T-helper 1 cell treated with Interleukin-12 subunit alpha and Interleukin-12 subunit beta and Interleukin-4 antibody, amounts not matched to agents 30 ng/mL and 1 ng/mL, for 36 hours (primary cell): Measurements from ENCODE around the gene SNUPN. TPM values are rescaled to one million over a fixed set of nuclear protein-coding genes. Genes with fewer than 3 reads are reported as not detected.

ENCODE experiments used
- intact Hi-C: fragments of 100-400 bp; cut with micrococcal nuclease; formaldehyde crosslinking; loops from one replicate; pipeline ENCODE4 v1.15.1; 2024
- total RNA-seq: library from RNA; stranded (reverse); gene quantifications from 2 replicates; pipeline ENCODE4 v1.2.3, GENCODE V29; 2022

The SNUPN gene
- total RNA-seq, 1 donor from 2014 or later: 31.1 TPM

- intact Hi-C loops: no loop called here
Measured at GRCh38 chr15:75654201-75654907, 28.8 kb upstream of the SNUPN start.

- intact Hi-C loops: no loop called here
Measured at GRCh38 chr15:75653347-75653913, 27.9 kb upstream of the SNUPN start.

GRCh38 chr15:75651810-75652543 is 26.5 kb upstream of the SNUPN start:
- intact Hi-C loops: no loop called here

- intact Hi-C loops: no loop called here
Measured at GRCh38 chr15:75650908-75651809, 25.6 kb upstream of the SNUPN start.

GRCh38 chr15:75649848-75650247 is 24.3 kb upstream of the SNUPN start:
- intact Hi-C loops: loop anchor here (10.0 kb wide), 1 partner anchor 695 kb away; the partner anchor contains the start of gene RPP25

GRCh38 chr15:75649045-75649761 is 23.7 kb upstream of the SNUPN start:
- intact Hi-C loops: loop anchor here (10.0 kb wide), 1 partner anchor 694 kb away; the partner anchor contains the start of gene RPP25

GRCh38 chr15:75648156-75649000 is 22.9 kb upstream of the SNUPN start:
- intact Hi-C loops: loop anchor here (1.0 to 10.0 kb wide), 2 partner anchors 8 to 694 kb away; partner anchors contain the start of genes IMP3 and RPP25

GRCh38 chr15:75647370-75648155 is 22.0 kb upstream of the SNUPN start, which contains the start of gene SNX33:
SNX33 (plus strand) TSS chr15:75647912; CDS start chr15:75649103, 1,191 bp downstream.
- intact Hi-C loops: loop anchor here (1.0 to 10.0 kb wide), 2 partner anchors 7 to 693 kb away; partner anchors contain the start of genes IMP3 and RPP25

GRCh38 chr15:75646944-75647364 is 21.4 kb upstream of the SNUPN start:
- intact Hi-C loops: loop anchor here (10.0 kb wide), 1 partner anchor 692 kb away; the partner anchor contains the start of gene RPP25

GRCh38 chr15:75646112-75646943 is 20.8 kb upstream of the SNUPN start:
- intact Hi-C loops: loop anchor here (10.0 kb wide), 1 partner anchor 692 kb away; the partner anchor contains the start of gene RPP25

GRCh38 chr15:75644376-75644775 is 18.9 kb upstream of the SNUPN start:
- intact Hi-C loops: loop anchor here (5.0 to 10.0 kb wide), 2 partner anchors 690 to 1102 kb away; partner anchors contain the start of genes ARID3B and RPP25

- intact Hi-C loops: loop anchor here (1.0 to 10.0 kb wide), 6 partner anchors 35 to 1181 kb away; partner anchors contain the start of genes ARID3B, RPP25 and UBL7
Measured at GRCh38 chr15:75641603-75642002, 16.1 kb upstream of the SNUPN start.

- intact Hi-C loops: loop anchor here (1.0 to 10.0 kb wide), 6 partner anchors 34 to 1180 kb away; partner anchors contain the start of genes ARID3B, RPP25 and UBL7
Measured at GRCh38 chr15:75641179-75641503, 15.6 kb upstream of the SNUPN start.

GRCh38 chr15:75640483-75641178 is 15.1 kb upstream of the SNUPN start:
- intact Hi-C loops: loop anchor here (1.0 to 10.0 kb wide), 12 partner anchors 8 to 1180 kb away; partner anchors contain the start of genes ARID3B, PTPN9, RPP25 and SNUPN

- intact Hi-C loops: loop anchor here (1.0 to 10.0 kb wide), 10 partner anchors 8 to 1179 kb away; partner anchors contain the start of genes ARID3B, PTPN9, RPP25 and SNUPN
Measured at GRCh38 chr15:75639709-75640482, 14.4 kb upstream of the SNUPN start, which contains the start of gene IMP3. IMP3 (minus strand) TSS chr15:75640224; CDS start chr15:75640168, 56 bp downstream.
